GM20431 (cell line): ENCODE data around the gene IQCC.

Experiments
- in situ Hi-C: fragments of 300-500 bp; cut with MseI, MboI; formaldehyde crosslinking; loops from one replicate; pipeline ENCODE4 v1.15.0; 2020; ENCODE audit warnings: low sequenced_read_pairs; ENCODE audit not compliant: unreplicated experiment

Gene IQCC

DNA sequence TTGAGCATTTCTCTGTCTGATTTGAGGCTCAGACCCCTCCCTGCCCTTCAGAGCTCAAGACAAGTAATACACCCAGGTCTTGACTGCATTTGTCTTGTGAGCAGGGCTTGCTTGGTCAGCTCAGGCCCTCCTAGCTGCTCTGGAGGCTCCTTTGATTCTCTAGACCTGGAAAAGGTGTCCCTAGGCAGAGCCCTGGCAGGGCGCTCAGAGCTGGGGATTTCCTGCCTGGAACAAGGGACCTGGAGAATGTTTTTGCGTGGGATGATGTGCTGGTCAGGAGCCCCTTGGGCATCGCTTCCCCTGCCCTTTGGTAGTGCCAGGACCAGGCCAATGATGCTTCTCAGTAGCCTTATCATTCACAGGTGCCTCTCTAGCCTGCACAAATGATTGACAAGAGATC lies 9.9 kb upstream of the IQCC start:
- in situ Hi-C loops, result no loop called here

GRCh38 chr1:32195972-32196823 lies 9.3 kb upstream of the IQCC start:
- in situ Hi-C loops, result no loop called here

DNA sequence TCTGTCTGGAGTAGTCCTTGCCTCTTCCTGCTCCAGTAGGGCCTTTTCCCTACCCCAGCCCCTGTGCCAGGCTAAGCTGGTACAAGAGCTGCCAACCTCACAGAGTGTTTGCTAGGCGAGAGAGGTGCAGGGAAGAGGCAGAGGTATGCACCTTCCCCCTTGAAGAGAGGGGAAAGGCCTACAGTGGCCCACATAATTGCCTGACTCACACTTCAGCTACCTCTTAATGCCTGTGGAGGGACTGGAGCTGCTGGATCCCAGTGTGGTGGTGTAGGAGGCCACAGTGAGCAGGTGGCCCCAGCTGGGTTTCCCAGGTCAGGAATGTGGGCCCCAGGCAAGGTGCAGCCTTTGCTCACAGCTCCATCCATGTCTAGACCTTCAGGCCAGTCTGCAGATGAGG lies 8.4 kb upstream of the IQCC start:
- in situ Hi-C loops, result no loop called here

- in situ Hi-C loops, result no loop called here
Measured at GRCh38 chr1:32197837-32198236, 7.6 kb upstream of the IQCC start.

GRCh38 chr1:32198237-32199042 lies 7.0 kb upstream of the IQCC start:
- in situ Hi-C loops, result no loop called here

DNA sequence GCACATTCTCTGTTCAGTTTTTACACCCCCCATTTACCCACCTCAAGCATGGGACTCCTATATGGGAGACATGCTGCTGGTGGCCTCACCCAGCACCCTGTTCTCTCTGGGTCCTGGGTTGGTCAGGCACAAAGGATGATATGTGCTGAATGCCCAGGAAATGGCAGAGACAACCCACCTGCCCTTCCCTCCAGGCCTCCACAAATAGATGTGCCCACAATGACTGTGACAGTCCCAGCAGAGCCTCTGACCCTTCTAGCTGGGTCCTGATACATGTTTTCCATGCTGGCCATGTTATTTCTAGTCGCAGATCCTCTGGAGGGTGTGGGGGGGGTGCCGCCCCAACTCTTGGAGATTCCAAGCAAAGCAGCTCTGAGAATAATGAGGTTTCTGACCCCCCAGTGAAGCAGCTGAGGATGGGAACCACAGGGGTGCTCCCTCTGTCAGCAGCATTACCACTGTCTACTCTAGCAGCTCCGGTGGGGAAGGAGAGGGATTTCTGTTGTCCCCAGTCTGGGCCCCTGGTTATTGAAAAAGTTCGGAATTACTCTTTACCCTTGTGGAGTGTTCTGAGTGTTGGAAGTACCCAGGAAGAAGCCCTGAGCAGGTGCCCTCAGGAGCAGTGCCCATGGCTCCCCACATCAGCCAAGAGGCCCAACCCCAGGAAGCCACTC lies 6.3 kb upstream of the IQCC start:
- in situ Hi-C loops, result no loop called here

- in situ Hi-C loops, result no loop called here
Measured at GRCh38 chr1:32199717-32200072, 5.8 kb upstream of the IQCC start.

DNA sequence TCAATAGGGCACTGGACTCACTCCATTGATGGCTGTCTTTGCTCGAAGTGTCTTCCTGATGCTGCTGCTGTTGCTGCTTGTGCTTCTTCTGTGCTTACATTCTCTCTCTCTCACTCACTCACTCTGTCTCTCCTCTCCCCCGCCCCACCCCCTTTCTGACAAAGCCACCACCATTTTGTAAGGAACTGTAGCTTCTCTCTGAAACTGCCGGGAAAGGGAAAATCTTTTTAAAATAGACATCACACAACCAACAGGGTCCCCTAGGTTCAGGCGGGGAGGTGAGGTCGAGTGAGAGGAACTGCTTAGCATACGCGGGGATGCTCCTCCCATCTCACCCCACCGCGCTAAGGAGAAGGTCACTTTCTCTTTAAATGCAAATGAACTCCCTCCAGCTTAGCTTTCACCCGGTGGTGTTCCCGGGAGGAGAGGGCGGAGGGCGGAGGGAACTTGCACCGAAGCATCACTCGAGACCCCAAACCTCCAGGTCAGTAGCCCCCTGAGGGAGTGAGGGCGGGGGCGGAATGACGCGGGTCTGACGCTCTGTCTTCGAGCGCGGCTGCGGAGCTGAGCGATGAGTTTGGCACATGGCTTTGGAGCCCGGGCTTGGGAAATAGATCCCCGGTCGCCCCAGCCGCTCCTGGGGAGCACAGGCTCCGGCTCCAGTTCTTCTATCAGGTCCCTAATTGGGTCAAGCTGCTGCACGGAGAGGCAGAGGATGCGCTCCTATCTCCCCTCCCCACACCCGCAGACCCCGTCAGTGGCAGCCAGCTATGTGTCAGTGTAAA lies 5.1 kb upstream of the IQCC start, which contains the start of gene CCDC28B:
Gene CCDC28B, plus strand, starts transcription at position 370 of the 785 bp plus-strand sequence. CDS start 1,341 bp downstream, outside the sequence.
- in situ Hi-C loops, result no loop called here

DNA sequence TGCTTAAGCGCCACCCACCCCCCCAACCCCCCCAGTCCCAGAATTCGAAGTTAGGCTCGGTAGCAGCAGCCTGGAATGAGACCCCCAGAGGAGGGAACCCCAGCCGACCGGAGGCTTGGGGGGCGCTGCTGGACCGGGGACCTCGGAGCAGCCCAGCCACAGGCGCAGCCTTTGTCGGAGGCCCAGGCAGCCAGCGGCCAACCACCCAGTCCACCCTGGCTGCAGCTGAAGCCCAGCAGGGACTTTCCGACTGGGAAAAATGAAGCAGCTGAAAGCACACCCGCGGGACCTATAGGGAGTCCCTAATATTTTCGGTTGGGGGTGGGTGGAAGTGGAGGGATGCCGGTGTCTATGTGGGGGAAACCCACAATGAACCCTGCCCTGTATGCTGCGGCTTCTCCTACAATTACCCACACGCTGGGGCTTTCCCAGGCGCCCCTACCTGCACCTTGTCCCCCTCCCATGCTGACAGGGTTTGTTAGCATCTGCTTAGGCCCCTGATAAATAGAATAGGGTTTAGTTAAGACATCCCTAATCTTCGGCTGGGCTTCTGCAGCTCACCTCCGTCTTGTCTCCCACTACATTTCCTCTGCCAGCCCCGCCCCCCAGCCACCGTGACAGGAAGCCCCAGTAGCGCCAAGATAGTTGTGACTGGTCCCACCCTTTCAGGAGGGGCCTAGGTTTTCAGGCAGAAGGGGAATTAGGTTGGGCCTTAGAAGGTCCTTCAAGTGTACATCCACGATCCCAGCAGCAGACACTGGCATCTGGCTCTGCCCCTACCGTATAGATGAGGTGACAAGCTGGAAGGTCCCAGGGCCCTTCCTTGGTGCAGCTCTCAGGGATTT lies 4.2 kb upstream of the IQCC start:
- in situ Hi-C loops, result no loop called here

DNA sequence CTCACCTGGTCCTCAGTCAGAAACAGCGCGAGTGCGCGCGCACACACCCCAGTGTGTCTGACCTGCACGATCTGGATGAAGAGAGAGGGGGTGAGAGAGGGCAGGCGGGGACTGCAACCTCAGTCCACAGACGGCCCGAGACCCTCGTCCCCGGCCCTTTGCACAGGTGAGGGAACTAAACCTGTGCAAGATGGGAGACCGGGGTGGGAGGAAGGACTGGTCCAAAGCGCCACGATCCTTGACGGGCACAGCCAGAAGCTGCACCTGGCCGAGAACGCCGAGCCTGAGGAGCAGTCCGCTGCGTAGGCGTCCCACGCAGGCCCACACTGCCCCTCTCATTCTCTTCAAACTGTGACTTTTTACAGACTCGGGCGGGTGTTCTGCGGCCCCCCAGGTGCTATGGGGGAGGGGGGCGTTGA lies 519 bp upstream of the IQCC start:
- in situ Hi-C loops, result no loop called here

- in situ Hi-C loops, result no loop called here
Measured at GRCh38 chr1:32208469-32208868, 3.0 kb downstream of the IQCC start.

- in situ Hi-C loops, result no loop called here
Measured at GRCh38 chr1:32208891-32209328, 3.4 kb downstream of the IQCC start, which contains the start of gene DCDC2B. Gene DCDC2B (plus strand): TSS chr1:32209089. CDS start chr1:32209094, 5 bp downstream.

- in situ Hi-C loops, result loop anchor here (10.0 kb wide), 1 partner anchor 199 kb away; no protein-coding TSS in a partner anchor
Measured at GRCh38 chr1:32215629-32216480, 10.4 kb downstream of the IQCC start.

DNA sequence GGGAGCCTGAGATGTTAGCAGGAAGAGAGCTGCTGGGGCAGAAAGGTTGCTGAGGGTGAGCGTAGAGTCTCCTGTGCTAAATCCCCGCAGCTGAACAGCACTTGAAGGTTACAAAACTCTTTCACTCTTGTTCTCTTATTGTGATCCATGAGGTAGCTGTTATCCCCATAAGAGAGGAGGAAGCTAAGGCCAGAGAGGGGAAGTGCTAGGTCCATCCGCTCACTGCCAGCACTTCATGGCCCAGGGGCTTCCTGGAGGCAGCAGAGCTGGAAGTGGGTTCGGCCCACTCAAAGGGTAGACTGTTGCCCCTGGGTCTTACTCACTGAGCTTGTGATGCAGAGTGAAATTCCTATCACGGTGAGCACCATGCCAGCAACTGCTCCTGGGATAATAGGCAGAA lies 11.1 kb downstream of the IQCC start:
- in situ Hi-C loops, result loop anchor here (10.0 kb wide), 1 partner anchor 198 kb away; no protein-coding TSS in a partner anchor

GRCh38 chr1:32219022-32219421 lies 13.6 kb downstream of the IQCC start:
- in situ Hi-C loops, result loop anchor here (10.0 kb wide), 1 partner anchor 196 kb away; no protein-coding TSS in a partner anchor

GRCh38 chr1:32220746-32221580 lies 15.5 kb downstream of the IQCC start:
- in situ Hi-C loops, result no loop called here

DNA sequence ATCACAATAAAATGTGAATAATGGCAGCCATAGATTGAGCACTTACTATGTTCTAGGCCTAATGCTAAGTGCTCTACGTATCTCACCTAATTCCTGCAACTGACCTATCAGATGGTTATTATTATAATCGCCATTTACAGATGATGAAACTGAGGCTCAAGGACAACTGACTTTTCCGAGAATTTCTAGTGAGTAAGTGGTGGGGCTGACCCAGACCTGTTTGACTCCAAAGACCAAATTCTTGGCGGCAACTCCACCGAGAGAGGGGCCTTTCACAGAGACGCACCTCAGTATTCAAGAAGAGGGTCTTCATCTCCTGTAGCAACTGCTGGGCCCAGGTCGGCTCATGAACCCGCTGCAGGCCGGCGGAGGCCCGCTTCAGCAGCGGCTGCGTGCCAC lies 16.1 kb downstream of the IQCC start:
- in situ Hi-C loops, result no loop called here
